Subcutaneous adipose tissue (tissue), 4 donors: ENCODE measurements around the gene SPAG6. TPM values are rescaled to one million over a fixed set of nuclear protein-coding genes. Genes with fewer than 3 reads are reported as not detected.

ENCODE experiments used
- total RNA-seq, 4 donors: library from RNA; depleted of rRNA; stranded (reverse); fragments of >200 nt; gene quantifications; one replicate each; pipeline ENCODE4 v1.1.0, GENCODE V29; 2016
- TF ChIP-seq, protein P1 (sequence below): fragments of 450-650 bp; IDR thresholded peaks from one replicate; pipeline ENCODE4 v1.5.1; 2016; ENCODE audit warnings: low read depth, mild to moderate bottlenecking, control low read depth, antibody characterized with exemption, moderate library complexity

SPAG6 gene
- total RNA-seq, 4 donors from 2014 or later, result 0.34 TPM; not detected in 3

- TF ChIP-seq, protein P1, sequence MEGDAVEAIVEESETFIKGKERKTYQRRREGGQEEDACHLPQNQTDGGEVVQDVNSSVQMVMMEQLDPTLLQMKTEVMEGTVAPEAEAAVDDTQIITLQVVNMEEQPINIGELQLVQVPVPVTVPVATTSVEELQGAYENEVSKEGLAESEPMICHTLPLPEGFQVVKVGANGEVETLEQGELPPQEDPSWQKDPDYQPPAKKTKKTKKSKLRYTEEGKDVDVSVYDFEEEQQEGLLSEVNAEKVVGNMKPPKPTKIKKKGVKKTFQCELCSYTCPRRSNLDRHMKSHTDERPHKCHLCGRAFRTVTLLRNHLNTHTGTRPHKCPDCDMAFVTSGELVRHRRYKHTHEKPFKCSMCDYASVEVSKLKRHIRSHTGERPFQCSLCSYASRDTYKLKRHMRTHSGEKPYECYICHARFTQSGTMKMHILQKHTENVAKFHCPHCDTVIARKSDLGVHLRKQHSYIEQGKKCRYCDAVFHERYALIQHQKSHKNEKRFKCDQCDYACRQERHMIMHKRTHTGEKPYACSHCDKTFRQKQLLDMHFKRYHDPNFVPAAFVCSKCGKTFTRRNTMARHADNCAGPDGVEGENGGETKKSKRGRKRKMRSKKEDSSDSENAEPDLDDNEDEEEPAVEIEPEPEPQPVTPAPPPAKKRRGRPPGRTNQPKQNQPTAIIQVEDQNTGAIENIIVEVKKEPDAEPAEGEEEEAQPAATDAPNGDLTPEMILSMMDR, result no peak
Measured at GRCh38 chr10:22323538-22324305, 21.6 kb upstream of the SPAG6 start.

- TF ChIP-seq, protein P1, result no peak
Measured at GRCh38 chr10:22324413-22324812, 20.9 kb upstream of the SPAG6 start.

DNA sequence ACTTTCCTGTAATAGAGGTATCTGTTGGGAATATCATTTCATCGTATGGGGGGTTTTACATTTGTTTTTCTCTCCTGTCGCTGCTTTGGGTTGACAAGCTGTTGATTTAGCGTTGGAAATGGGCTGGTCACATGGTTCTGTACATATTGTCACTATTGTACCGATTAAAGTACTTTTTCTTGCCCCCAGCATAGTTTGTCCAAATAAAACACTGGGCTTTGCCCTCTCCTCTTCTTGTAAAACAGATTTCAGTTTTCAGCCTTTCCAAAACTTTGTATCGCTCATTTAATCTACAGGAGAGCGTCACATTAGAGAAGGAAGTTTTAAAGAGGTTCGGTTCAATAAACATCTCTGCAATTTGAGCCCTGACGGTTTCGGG lies 20.4 kb upstream of the SPAG6 start:
- TF ChIP-seq, protein P1, result no peak

- TF ChIP-seq, protein P1, result no peak
Measured at GRCh38 chr10:22325272-22326144, 19.8 kb upstream of the SPAG6 start.

- TF ChIP-seq, protein P1, result no peak
Measured at GRCh38 chr10:22326145-22326702, 19.1 kb upstream of the SPAG6 start.

DNA sequence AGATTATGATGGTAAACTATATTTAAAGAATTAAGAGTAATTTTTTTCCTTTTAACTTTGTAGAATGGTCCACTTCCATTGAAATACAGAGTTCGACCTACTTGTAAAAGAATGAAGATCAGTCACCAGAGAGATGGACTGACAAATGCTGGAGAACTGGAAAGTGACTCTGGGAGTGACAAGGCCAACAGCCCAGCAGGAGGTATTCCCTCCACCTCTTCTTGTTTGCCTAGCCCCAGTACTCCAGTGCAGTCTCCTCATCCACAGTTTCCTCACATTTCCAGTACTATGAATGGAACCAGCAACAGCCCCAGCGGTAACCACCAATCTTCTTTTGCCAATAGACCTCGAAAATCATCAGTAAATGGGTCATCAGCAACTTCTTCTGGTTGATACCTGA lies 16.1 kb upstream of the SPAG6 start:
- TF ChIP-seq, protein P1, result no peak
